ENCODE results near the gene VPS37C. TPM values are rescaled to one million over a fixed set of nuclear protein-coding genes. Genes with fewer than 3 reads are reported as not detected.

The VPS37C gene
- total RNA-seq, 4 donors from 2014 or later = 12.6 to 23.5 (median 18.0) TPM

- intact Hi-C loops (cut with DNase I) = no loop called here
- no peak for DNase-seq
- no peaks in the 10 kb centered on the region for H3K27me3 ChIP-seq
- H3K4me3 ChIP-seq = no peak overlapping the region
- H3K27ac ChIP-seq = peak overlapping the region; percentile 63 to 85 (median 83)
- peaks cover 21 to 71% (median 48%) of the 10 kb centered on the region in 3 donors for H3K4me1 ChIP-seq
- 57 to 69% methylated on average over 8 to 9 of the region's 9 CpGs for WGBS, 2 donors
- TF ChIP-seq CTCF (IDR thresholded peaks at IDR 0.05) = no peak
- no peak for TF ChIP-seq POLR2A (IDR thresholded peaks at IDR 0.05)
- peaks cover 0 to 9% (median 0%) of the 10 kb centered on the region in 3 donors for H3K9me3 ChIP-seq
- peaks cover 0 to 16% (median 0%) of the 10 kb centered on the region in 3 donors for H3K36me3 ChIP-seq
Observed at GRCh38 chr11:61152816-61153592, 8.2 kb downstream of the VPS37C start.

- Histone ChIP-seq H3K36me3 (peaks cover 0 to 10% (median 0%) of the 10 kb centered on the region in 3 donors), H3K4me3 (no peak overlapping the region), H3K4me1 (peaks cover 21 to 76% (median 43%) of the 10 kb centered on the region in 3 donors), H3K9me3 (peaks cover 0 to 9% (median 0%) of the 10 kb centered on the region in 3 donors), H3K27ac (peak overlapping the region in 3 of 4 donors; percentile 73 to 85 (median 81)), H3K27me3 (no peaks in the 10 kb centered on the region)
- WGBS, 2 donors = 77 to 79% methylated on average over 9 to 12 of the region's 12 CpGs
- DNase-seq = no peak
- TF ChIP-seq POLR2A (IDR thresholded peaks at IDR 0.05) (no peak), CTCF (IDR thresholded peaks at IDR 0.05) (no peak)
- intact Hi-C loops (cut with DNase I) = no loop called here
Observed at GRCh38 chr11:61151545-61152252, 9.5 kb downstream of the VPS37C start.

GRCh38 chr11:61150706-61151544 lies 10.3 kb downstream of the VPS37C start:
- 79 to 80% methylated on average over 16 to 17 of the region's 19 CpGs for WGBS, 2 donors
- H3K36me3 ChIP-seq = peaks cover 0 to 10% (median 0%) of the 10 kb centered on the region in 3 donors
- H3K4me3 ChIP-seq = no peak overlapping the region
- TF ChIP-seq CTCF (IDR thresholded peaks at IDR 0.05) = no peak
- no peak for TF ChIP-seq POLR2A (IDR thresholded peaks at IDR 0.05)
- H3K27me3 ChIP-seq = no peaks in the 10 kb centered on the region
- DNase-seq = no peak
- peak overlapping the region in 3 of 4 donors; percentile 3 to 81 (median 46) for H3K27ac ChIP-seq
- peaks cover 0 to 9% (median 0%) of the 10 kb centered on the region in 3 donors for H3K9me3 ChIP-seq
- peaks cover 21 to 79% (median 43%) of the 10 kb centered on the region in 3 donors for H3K4me1 ChIP-seq
- intact Hi-C loops (cut with DNase I) = no loop called here

GRCh38 chr11:61149624-61150615 lies 11.3 kb downstream of the VPS37C start:
- intact Hi-C loops (cut with DNase I) = no loop called here
- Histone ChIP-seq H3K4me1 (peaks cover 21 to 79% (median 43%) of the 10 kb centered on the region in 3 donors), H3K9me3 (peaks cover 0 to 9% (median 0%) of the 10 kb centered on the region in 3 donors), H3K27ac (peak overlapping the region; percentile 3 to 81 (median 35)), H3K4me3 (peak overlapping the region in 1 of 4 donors; percentile 1), H3K27me3 (no peaks in the 10 kb centered on the region), H3K36me3 (peaks cover 0 to 14% (median 0%) of the 10 kb centered on the region in 3 donors)
- 38 to 45% methylated on average over 11 to 12 of the region's 13 CpGs for WGBS, 2 donors
- TF ChIP-seq POLR2A (IDR thresholded peaks at IDR 0.05) (no peak), CTCF (IDR thresholded peaks at IDR 0.05) (no peak)
- no peak for DNase-seq

Data from esophagus squamous epithelium (tissue), 5 donors.